ENCODE measurements around the gene PTCRA. TPM values are rescaled to one million over a fixed set of nuclear protein-coding genes. Genes with fewer than 3 reads are reported as not detected.

The PTCRA gene
- total RNA-seq, 2 experiments from 2014 or later: not detected

- Mint-ChIP-seq H3K4me1 (peaks cover 27% of the 10 kb centered on the region), H3K27ac (no peak overlapping the region), H3K9me3 (no peaks in the 10 kb centered on the region), H3K36me3 (peaks cover 17% of the 10 kb centered on the region), H3K27me3 (no peaks in the 10 kb centered on the region), H3K4me3 (no peak overlapping the region)
- POLR2A ChIA-PET: interaction anchor here (0.6 to 0.9 kb wide), 3 partner anchors 8 to 51 kb away, joined by 3 to 4 read pairs (median 3); partner anchors contain the start of gene PPP2R5D
- ATAC-seq (ENCODE audit: low read depth) (no peak), DNase-seq (no peak)
Measured at GRCh38 chr6:42974919-42975505, 59.2 kb downstream of the PTCRA start.

Other genes starting within 250 kb of the PTCRA start
- gene PRPH2, start 193.5 kb upstream of the PTCRA start, total RNA-seq: under 1 TPM; 0.08 to 0.09 TPM
- gene TBCC, start 169.9 kb upstream of the PTCRA start, total RNA-seq: 10 to 100 TPM; 48.6 to 50.4 TPM
- gene BICRAL, start 134.0 kb upstream of the PTCRA start, total RNA-seq: 10 to 100 TPM; 28.3 to 29.6 TPM
- gene RPL7L1, start 36.4 kb upstream of the PTCRA start, total RNA-seq: 10 to 100 TPM; 77.6 to 79.3 TPM
- gene CNPY3, start 13.4 kb downstream of the PTCRA start, total RNA-seq: 10 to 100 TPM; 90.8 to 91.4 TPM
- gene GNMT, start 44.7 kb downstream of the PTCRA start, total RNA-seq: 1 to 10 TPM; 1.0 to 1.2 TPM
- 10 to 100 TPM; 27.1 to 27.6 TPM for gene PEX6, start 63.1 kb downstream of the PTCRA start, total RNA-seq
- 10 to 100 TPM; 54.7 to 58.8 TPM for gene PPP2R5D, start 68.5 kb downstream of the PTCRA start, total RNA-seq
- 10 to 100 TPM; 61.2 to 70.1 TPM for gene MEA1, start 97.9 kb downstream of the PTCRA start, total RNA-seq
- 10 to 100 TPM; 69.4 to 69.9 TPM for gene KLHDC3, start 98.2 kb downstream of the PTCRA start, total RNA-seq
- gene RRP36, start 105.6 kb downstream of the PTCRA start, total RNA-seq: 10 to 100 TPM; 63.8 to 65.6 TPM
- 10 to 100 TPM; 10.2 to 12.7 TPM for gene CUL7, start 137.8 kb downstream of the PTCRA start, total RNA-seq
- 10 to 100 TPM; 50.1 to 65.2 TPM for gene MRPL2, start 143.4 kb downstream of the PTCRA start, total RNA-seq
- 10 to 100 TPM; 25.2 to 33.8 TPM for gene KLC4, start 143.6 kb downstream of the PTCRA start, total RNA-seq
- 1 to 10 TPM; 1.4 to 1.9 TPM for gene PTK7, start 160.3 kb downstream of the PTCRA start, total RNA-seq

Measured in activated naive CD8-positive, alpha-beta T cell treated with anti-CD3 and anti-CD28 coated beads, Interleukin-2, amount 10 ng/mL, durations not matched to agents 7 days and 5 days (primary cell).